PC-3 (cell line): ENCODE results near the gene CLASP2.

ENCODE experiments used
- EZH2 ChIP-seq: fragments of 300-600 bp; sonication (generic); IDR thresholded peaks from one replicate; pipeline ENCODE4 v1.6.1; 2017; ENCODE audit warnings: antibody characterized with exemption, mild to moderate bottlenecking, low read length; ENCODE audit not compliant: unreplicated experiment
- EZH2phosphoT487 ChIP-seq: fragments of 300-600 bp; sonication (generic); IDR thresholded peaks from 2 replicates; pipeline ENCODE4 v1.6.1; 2018; ENCODE audit warnings: mild to moderate bottlenecking, antibody characterized with exemption, low read length, borderline replicate concordance
- TF ChIP-seq, protein P1 (sequence below): fragments of 300-600 bp; sonication (generic); conservative IDR thresholded peaks from 2 replicates; pipeline ENCODE4 v1.5.1; 2017; ENCODE audit warnings: antibody characterized with exemption, low read depth, mild to moderate bottlenecking, low read length

GRCh38 chr3:33737146-33737545 is 19.1 kb upstream of the CLASP2 start:
- TF ChIP-seq, protein P1, sequence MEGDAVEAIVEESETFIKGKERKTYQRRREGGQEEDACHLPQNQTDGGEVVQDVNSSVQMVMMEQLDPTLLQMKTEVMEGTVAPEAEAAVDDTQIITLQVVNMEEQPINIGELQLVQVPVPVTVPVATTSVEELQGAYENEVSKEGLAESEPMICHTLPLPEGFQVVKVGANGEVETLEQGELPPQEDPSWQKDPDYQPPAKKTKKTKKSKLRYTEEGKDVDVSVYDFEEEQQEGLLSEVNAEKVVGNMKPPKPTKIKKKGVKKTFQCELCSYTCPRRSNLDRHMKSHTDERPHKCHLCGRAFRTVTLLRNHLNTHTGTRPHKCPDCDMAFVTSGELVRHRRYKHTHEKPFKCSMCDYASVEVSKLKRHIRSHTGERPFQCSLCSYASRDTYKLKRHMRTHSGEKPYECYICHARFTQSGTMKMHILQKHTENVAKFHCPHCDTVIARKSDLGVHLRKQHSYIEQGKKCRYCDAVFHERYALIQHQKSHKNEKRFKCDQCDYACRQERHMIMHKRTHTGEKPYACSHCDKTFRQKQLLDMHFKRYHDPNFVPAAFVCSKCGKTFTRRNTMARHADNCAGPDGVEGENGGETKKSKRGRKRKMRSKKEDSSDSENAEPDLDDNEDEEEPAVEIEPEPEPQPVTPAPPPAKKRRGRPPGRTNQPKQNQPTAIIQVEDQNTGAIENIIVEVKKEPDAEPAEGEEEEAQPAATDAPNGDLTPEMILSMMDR, result no peak
- TF ChIP-seq EZH2phosphoT487 (no peak), EZH2 (no peak)
